ENCODE measurements around the gene GMDS. TPM values are rescaled to one million over a fixed set of nuclear protein-coding genes. Genes with fewer than 3 reads are reported as not detected.

The GMDS gene
- polyA plus RNA-seq, 1 experiment = 7.1 TPM

GRCh38 chr6:2220154-2220553, 25.3 kb downstream of the GMDS start:
- H3K27me3 ChIP-seq (ENCODE audit: control insufficient read depth, insufficient read depth, low read length) = no peaks in the 10 kb centered on the region
- no peaks in the 10 kb centered on the region for H3K36me3 ChIP-seq (ENCODE audit: control insufficient read depth, insufficient read depth, low read length)
- CTCF ChIA-PET = interaction anchor here (1.1 kb wide), 1 partner anchor 15 kb away, joined by 3 read pairs; no protein-coding TSS in a partner anchor
- no peak for TF ChIP-seq CTCF (IDR thresholded peaks at IDR 0.05; ENCODE audit: insufficient read depth, low read depth, low read length)
- POLR2A ChIA-PET = no interaction called here
- no peak overlapping the region for H3K4me3 ChIP-seq (ENCODE audit: low read depth, low read length)
- DNase-seq (ENCODE audit: low read depth) = no peak

GRCh38 chr6:2218866-2219265, 26.5 kb downstream of the GMDS start:
- TF ChIP-seq CTCF (IDR thresholded peaks at IDR 0.05; ENCODE audit: insufficient read depth, low read depth, low read length) = no peak
- ChIA-PET CTCF (no interaction called here), POLR2A (no interaction called here)
- DNase-seq (ENCODE audit: low read depth) = no peak
- Histone ChIP-seq H3K36me3 (ENCODE audit: control insufficient read depth, insufficient read depth, low read length) (no peaks in the 10 kb centered on the region), H3K27me3 (ENCODE audit: control insufficient read depth, insufficient read depth, low read length) (no peaks in the 10 kb centered on the region), H3K4me3 (ENCODE audit: low read depth, low read length) (no peak overlapping the region)

GRCh38 chr6:2216794-2217383, 28.5 kb downstream of the GMDS start:
- Histone ChIP-seq H3K4me3 (ENCODE audit: low read depth, low read length) (no peak overlapping the region), H3K36me3 (ENCODE audit: control insufficient read depth, insufficient read depth, low read length) (no peaks in the 10 kb centered on the region), H3K27me3 (ENCODE audit: control insufficient read depth, insufficient read depth, low read length) (no peaks in the 10 kb centered on the region)
- CTCF ChIA-PET = interaction anchor here (1.1 kb wide), 1 partner anchor 29 kb away, joined by 3 read pairs; no protein-coding TSS in a partner anchor
- no peak for DNase-seq (ENCODE audit: low read depth)
- POLR2A ChIA-PET = no interaction called here
- TF ChIP-seq CTCF (IDR thresholded peaks at IDR 0.05; ENCODE audit: insufficient read depth, low read depth, low read length) = no peak

GRCh38 chr6:2215342-2215741, 30.1 kb downstream of the GMDS start:
- no peak for DNase-seq (ENCODE audit: low read depth)
- ChIA-PET CTCF (interaction anchor here (1.0 kb wide), 1 partner anchor 12 kb away, joined by 3 read pairs; no protein-coding TSS in a partner anchor), POLR2A (no interaction called here)
- Histone ChIP-seq H3K36me3 (ENCODE audit: control insufficient read depth, insufficient read depth, low read length) (no peaks in the 10 kb centered on the region), H3K4me3 (ENCODE audit: low read depth, low read length) (no peak overlapping the region), H3K27me3 (ENCODE audit: control insufficient read depth, insufficient read depth, low read length) (no peaks in the 10 kb centered on the region)
- TF ChIP-seq CTCF (IDR thresholded peaks at IDR 0.05; ENCODE audit: insufficient read depth, low read depth, low read length) = no peak

- POLR2A ChIA-PET = interaction anchor here (0.6 kb wide), 1 partner anchor 177 kb away, joined by 4 read pairs; no protein-coding TSS in a partner anchor
Measured at GRCh38 chr6:2213086-2213485, 32.3 kb downstream of the GMDS start.

More at GRCh38 chr6:2213086-2213485, 32.3 kb downstream of the GMDS start:
- Histone ChIP-seq H3K36me3 (ENCODE audit: control insufficient read depth, insufficient read depth, low read length) (no peaks in the 10 kb centered on the region), H3K27me3 (ENCODE audit: control insufficient read depth, insufficient read depth, low read length) (no peaks in the 10 kb centered on the region), H3K4me3 (ENCODE audit: low read depth, low read length) (no peak overlapping the region)
- CTCF ChIA-PET = no interaction called here
- DNase-seq (ENCODE audit: low read depth) = no peak
- TF ChIP-seq CTCF (IDR thresholded peaks at IDR 0.05; ENCODE audit: insufficient read depth, low read depth, low read length) = no peak

Measured in BJ (cell line).